GM18907 (cell line): ENCODE data around the gene SDR42E2.
"Not testable (repeated sequence)": the region's sequence is repeated elsewhere in the genome, so short reads cannot be mapped to it uniquely, and the experiment has no call there.

Experiments used
- ATAC-seq: cut with Tn5 transposase; IDR thresholded peaks from one replicate; pipeline ENCODE4 v1.9.1; 2021; ENCODE audit warnings: mild to moderate bottlenecking, moderate library complexity; ENCODE audit not compliant: unreplicated experiment

SDR42E2 gene

DNA sequence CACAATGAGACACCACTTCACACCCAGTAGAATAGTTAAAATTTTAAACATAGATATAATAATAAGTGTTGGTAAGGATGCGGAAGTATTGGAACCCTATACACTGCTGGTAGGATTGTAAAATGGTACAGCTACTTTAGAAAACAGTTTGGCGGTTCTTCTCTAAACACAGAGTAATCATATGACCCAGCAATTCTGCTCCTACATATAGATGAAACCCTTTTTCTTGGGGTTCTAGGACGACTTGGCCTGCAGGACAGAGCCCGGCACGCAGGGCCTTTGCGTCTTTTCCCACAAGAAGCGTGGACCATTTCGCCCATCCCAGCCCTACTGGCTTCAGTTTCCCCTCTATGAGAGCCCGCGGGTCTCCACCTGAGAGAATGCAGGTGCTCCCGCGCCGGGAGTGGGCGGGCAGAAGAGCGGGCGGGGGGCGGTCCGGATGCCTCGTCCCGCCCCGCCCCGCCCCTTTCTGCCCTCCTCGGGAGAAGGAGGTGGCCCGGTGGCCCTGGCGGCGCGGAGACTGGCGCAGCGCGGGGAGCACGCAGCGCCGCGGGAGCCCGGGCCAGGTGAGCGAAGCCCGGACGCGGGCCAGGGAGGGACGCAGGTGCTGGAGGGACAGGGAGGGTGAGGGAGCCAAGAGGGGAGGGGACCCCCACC, at the start of gene SDR42E2:
TSS of gene SDR42E2 (plus strand) at position 508 of the 657 bp plus-strand sequence. CDS start 3,077 bp downstream, outside the sequence.
- ATAC-seq, result no peak

- no peak for ATAC-seq
These were observed 46.1 kb upstream of the SDR42E2 start for GRCh38 chr16:22116095-22116700.

- ATAC-seq, result no peak
These were observed 44.7 kb upstream of the SDR42E2 start for GRCh38 chr16:22117609-22118008.

DNA sequence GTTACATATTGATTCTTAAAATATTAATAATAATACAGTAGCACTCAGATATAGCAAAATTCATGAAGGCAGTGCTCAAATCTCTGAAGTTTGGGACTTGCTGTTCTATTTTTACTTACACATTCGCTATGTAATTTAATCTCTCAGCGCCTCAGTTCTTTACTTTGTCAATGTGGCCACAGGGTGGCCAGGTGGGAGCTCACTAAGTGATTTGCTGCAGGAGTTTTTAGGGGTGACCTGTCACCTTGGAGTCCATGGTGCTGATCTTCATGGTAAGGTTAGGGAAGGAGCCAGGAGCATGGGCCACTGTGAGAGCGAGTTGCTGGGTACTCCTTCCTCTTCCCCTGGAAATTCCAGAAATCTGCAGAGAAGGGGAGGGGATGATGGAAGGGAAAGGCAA, 41.9 kb upstream of the SDR42E2 start:
- ATAC-seq, result no peak

- no peak for ATAC-seq
These were observed 40.1 kb upstream of the SDR42E2 start for GRCh38 chr16:22122239-22122638.

- no peak for ATAC-seq
These were observed 39.2 kb upstream of the SDR42E2 start for GRCh38 chr16:22123146-22123545.

DNA sequence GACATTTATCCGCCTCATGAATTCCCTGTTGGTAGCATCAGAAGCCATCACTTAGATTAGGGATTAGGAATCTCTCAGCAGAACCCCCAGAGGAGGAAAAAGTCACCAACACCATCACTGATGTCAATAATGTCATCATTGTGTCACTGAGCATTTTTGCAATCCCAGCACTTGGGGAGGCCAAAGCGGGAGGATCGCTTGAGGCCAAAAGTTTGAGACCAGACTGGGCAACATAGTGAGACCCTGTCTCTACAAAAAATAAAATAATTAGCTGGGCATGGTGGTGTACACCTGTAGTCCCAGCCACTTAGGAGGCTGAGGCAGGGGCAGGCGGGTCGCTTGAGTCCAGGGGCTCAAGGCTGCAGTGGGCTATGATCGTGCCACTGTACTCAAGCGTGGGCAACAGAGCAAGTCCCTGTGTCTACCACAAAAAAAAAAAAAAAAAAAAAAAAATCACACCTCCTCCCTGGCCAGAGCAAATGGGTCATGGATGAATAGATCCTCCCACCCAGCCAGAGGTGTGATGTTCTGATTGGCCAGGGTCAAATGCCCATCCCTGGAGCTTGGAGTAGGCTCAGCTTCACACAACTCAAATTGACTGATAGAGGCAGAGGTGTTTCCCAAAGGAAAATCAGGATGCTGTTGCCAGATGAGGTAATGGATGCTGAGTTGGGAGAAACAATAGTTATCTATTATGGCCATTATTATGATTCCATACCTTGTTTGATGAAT, 38.4 kb upstream of the SDR42E2 start:
- ATAC-seq, result no peak

- no peak for ATAC-seq
These were observed 37.6 kb upstream of the SDR42E2 start for GRCh38 chr16:22124583-22125284.

DNA sequence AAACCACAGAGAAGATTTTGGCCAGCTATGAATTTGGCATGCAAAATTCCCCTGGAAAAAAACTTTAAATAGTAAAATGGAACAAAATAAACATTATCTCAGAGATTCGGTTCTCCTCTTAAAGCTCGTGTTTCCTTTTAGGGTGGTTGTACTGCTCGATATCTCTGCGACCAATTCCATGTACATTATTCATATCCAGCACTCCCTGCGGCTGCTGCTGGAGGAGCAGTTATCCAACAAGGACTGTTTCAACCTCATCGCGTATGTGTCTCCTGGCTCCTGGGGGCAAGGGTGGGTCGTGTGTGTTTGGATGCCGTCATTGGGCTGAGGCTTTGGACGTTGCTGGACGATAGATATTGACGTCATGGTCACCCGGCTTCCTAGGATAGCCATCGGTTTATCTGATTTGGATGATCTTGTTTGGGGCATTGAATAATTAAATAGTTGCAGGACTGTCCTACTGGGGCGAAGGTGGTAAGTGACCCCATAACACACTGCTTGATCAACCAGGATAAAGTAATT, 36.2 kb upstream of the SDR42E2 start:
- no peak for ATAC-seq

- not testable (repeated sequence) for ATAC-seq
These were observed 33.8 kb upstream of the SDR42E2 start for GRCh38 chr16:22128537-22128936.

DNA sequence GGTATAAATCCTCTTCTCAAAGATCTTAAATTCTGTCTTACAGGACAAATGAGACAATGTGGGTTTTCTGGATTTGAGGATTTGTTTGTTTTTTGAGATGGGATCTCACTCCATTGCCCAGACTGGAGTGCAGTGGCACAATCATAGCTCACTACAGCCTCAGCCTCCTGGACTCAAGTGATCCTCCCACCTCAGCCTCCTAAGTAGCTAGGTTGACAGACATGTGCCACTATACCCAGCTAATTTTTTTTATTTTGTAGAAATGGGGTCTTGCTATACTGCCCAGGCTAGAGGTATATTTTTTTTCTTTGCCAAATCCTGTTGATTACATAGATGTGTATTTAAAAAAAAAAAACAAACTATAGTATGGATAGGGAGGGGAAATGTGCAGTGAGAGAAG, 31.8 kb upstream of the SDR42E2 start:
- no peak for ATAC-seq

DNA sequence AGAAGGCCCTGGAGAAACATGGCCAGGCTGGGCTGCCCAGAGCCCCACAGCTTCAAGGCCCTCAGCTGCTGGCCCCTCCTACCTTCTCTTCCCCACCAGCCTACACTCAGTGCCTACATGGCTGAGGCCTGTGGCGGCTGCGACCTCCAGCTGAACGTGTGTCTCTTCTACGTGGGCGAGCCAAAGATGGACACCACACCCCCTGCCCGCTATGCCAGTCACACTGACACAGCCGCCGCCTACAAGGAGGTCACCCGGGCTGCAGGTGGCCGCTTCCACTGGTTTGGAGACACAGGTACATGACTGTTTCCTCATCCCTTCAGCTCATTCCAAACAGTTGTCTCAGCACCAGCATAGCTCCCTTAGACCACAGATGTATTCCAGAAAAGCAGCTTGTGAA, 29.5 kb upstream of the SDR42E2 start:
- no peak for ATAC-seq

DNA sequence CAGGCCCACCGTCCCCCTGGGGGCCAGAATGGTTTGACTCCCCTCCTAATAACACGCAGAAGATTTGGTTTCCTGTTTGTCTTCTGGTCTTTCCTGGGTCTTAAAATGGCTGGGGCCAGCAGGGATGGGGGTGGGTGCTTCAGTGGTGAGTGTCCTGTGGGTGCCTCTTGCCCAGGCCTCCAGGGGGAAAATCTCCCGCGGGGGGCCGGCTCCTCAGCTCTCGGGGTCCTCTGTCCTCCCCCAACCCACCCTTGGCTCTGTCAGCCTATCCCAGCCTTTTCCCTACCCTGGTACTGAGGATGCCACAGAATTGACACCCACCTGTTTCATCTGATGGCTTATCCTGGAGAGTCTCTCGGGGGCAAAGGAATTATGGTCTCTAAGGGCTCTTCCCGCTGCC, 23.8 kb upstream of the SDR42E2 start:
- no peak for ATAC-seq

DNA sequence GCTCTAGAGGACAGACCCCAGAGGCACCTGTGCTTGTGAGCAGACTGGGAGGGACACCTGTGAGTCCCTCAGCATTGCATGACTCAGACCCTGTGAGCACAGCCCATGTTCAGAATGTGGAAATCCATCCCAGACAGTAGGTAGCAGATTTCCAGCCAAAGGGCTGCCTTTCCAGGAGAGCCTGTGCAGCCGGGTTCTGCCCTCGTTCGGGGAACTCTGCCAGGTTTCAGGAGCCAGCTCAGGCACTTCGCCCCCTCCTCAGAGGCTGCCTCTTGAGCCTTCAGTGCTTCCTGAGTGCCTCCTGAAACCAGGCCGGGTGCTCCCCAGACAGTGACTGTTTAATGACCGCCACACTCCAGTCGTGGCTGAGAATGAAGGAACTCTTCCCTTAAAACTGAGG, 23.3 kb upstream of the SDR42E2 start:
- ATAC-seq, result no peak

DNA sequence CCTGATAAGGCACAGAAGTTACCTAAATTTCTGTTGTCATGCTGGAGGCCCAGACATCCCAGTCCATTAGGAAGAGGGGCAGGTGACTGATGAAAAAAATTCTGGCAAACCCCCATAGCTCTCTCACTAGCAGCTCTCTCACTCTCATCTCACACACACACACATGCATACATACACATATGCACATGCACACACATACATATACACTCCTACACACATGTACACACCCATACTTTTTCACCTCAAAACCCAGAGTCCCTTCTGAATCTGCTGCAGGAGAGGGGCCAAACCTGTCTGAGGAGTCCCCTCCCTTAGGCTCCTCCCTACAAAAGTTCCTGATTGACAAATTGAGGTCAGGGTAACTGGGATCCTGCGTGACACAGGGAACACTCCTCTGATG, 22.6 kb upstream of the SDR42E2 start:
- ATAC-seq, result no peak

DNA sequence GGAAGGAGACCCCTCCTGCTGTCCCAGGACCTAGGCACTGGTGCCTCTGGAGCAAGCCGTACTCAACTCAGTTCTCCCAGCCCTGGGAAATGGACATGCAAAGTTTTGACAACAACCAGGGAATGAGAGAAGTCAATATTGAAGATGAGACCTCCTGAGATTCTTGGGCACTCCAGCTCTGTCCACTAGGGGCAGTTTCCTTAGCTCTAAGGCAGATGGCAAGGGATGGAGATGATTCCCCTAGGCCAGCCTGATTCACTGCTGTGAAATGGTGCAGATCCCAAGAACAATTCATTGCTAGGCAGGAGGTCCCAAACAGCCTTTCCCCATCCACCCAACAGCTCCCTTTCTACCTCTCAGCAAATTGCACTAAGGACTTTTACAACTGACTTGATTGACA, 20.5 kb upstream of the SDR42E2 start:
- ATAC-seq, result no peak

DNA sequence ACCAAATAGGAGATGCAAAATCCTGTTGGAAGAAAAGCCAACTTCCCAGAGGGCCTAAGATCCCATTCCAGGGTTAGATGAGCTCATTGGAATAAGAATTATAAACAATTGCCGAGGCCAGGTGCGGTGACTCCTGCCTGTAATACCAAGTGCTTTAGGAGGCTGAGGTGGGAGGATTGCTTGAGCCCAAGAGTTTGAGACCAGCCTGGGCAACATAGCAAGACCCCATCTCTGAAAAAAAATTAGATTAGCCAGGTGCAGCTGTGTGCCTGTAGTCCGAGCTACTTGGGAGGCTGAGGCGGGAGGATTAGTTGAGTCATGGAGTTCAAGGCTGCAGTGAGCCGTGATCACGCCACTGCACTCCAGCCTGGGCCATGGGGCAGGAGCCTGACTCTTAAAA, 17.8 kb upstream of the SDR42E2 start:
- ATAC-seq, result no peak

- no peak for ATAC-seq
These were observed 14.5 kb upstream of the SDR42E2 start for GRCh38 chr16:22147853-22148252.

GRCh38 chr16:22151246-22151998, 10.9 kb upstream of the SDR42E2 start:
- no peak for ATAC-seq

DNA sequence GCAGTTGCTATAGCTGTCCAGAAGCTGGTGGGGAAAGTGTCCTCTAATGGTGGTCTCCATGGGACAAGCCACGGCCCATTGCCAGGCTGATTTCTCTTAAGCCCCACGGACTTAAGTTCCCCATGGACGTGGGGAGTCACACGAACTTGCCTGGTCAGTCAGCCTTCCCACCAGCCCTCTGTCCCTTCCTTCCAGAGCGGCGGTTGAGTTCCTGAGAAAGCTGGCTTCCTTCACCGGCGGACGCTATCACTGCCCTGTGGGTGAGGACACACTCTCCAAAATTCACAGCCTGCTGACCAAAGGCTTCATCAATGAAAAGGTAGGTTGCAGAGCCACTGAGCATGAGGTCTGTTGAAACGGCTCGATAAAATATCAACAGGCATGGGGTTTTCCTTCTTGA, 10.0 kb upstream of the SDR42E2 start:
- ATAC-seq, result no peak

- not testable (repeated sequence) for ATAC-seq
These were observed 9.2 kb upstream of the SDR42E2 start for GRCh38 chr16:22153078-22153477.
